ENCODE results near the gene FAM110A. TPM values are rescaled to one million over a fixed set of nuclear protein-coding genes. Genes with fewer than 3 reads are reported as not detected.

Gene FAM110A
- 2.3 and 3.3 TPM in 2 replicates for total RNA-seq

DNA sequence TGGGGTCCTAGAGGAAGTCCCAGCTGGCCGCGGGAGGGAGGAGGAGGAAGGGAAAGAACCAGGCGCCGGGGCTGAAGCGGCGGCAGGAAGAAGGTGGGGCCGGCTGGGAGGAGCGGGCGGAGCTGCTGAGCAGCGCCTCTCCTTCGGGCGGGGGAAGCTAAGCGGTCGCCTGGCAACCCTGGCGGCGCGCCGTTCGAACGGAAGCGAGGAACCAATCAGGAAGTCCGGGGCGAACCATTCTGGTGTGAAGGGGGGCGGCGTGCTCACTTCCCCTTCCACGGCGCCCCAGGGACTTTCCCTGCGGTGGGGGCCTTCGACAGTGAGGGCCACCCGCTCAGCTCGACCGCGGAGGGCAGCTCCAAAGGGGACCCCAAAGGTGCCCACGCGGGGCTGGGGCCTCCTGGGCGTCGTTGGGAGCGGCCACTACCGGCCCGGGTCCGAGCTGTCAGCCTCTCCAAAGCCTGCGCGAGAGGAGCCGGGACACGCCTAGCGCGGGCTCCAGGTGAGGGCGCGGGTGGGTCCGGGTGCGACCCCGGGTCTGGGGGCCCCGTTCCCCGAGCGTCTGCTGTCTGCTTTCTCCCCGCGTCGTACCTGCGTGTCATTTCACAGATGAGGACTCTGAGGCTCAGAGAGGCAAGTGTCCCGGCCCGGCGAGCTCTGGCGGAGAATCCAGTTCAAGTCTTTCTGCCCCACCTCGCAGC lies at the start of gene FAM110A:
Gene FAM110A (plus strand): TSS at position 266 of the 701 bp plus-strand sequence. CDS start 11,090 bp downstream, outside the sequence.

Other genes with a start within 250 kb of the FAM110A start
- gene TCF15, start 223.4 kb upstream of the FAM110A start, total RNA-seq: 0.32 and 2.0 TPM in 2 replicates
- gene SRXN1, start 180.5 kb upstream of the FAM110A start, total RNA-seq: 55.5 and 79.9 TPM in 2 replicates
- gene SCRT2, start 157.9 kb upstream of the FAM110A start, total RNA-seq: not detected in 2 replicates
- not detected in 2 replicates for gene SLC52A3, start 65.2 kb upstream of the FAM110A start, total RNA-seq
- gene ANGPT4, start 82.6 kb downstream of the FAM110A start, total RNA-seq: not detected in 2 replicates
- not detected in 2 replicates for gene RSPO4, start 168.6 kb downstream of the FAM110A start, total RNA-seq